NOMO-1 treated with DMSO at 0.1 percent for 48 hours (cell line): Measurements from ENCODE around the gene CHST9.
"Not testable (repeated sequence)": the region's sequence is repeated elsewhere in the genome, so short reads cannot be mapped to it uniquely, and the experiment has no call there.

ENCODE experiments used
- DNase-seq: peaks from one replicate; lab custom pipeline; 2025; ENCODE audit not compliant: unreplicated experiment; lab: John Stamatoyannopoulos, UW

The CHST9 gene

GRCh38 chr18:26941584-26941983 is 243.5 kb downstream of the CHST9 start:
- no peak for DNase-seq

GRCh38 chr18:26940744-26941398 is 244.2 kb downstream of the CHST9 start:
- DNase-seq = no peak

GRCh38 chr18:26931659-26932058 is 253.4 kb downstream of the CHST9 start:
- DNase-seq = no peak

- DNase-seq = no peak
Observed at GRCh38 chr18:26930630-26931029, 254.5 kb downstream of the CHST9 start.

- no peak for DNase-seq
Observed at GRCh38 chr18:26928670-26929313, 256.3 kb downstream of the CHST9 start.

GRCh38 chr18:26927822-26928221 is 257.3 kb downstream of the CHST9 start:
- not testable (repeated sequence) for DNase-seq

- DNase-seq = no peak
Observed at GRCh38 chr18:26926066-26926675, 258.9 kb downstream of the CHST9 start.

- DNase-seq = no peak
Observed at GRCh38 chr18:26925313-26925712, 259.8 kb downstream of the CHST9 start.

- no peak for DNase-seq
Observed at GRCh38 chr18:26922313-26922712, 262.8 kb downstream of the CHST9 start.

- DNase-seq = no peak
Observed at GRCh38 chr18:26920644-26921043, 264.5 kb downstream of the CHST9 start.

GRCh38 chr18:26919627-26920026 is 265.5 kb downstream of the CHST9 start:
- DNase-seq = no peak

GRCh38 chr18:26919201-26919600 is 265.9 kb downstream of the CHST9 start:
- no peak for DNase-seq

GRCh38 chr18:26911840-26912239 is 273.3 kb downstream of the CHST9 start:
- DNase-seq = no peak

- no peak for DNase-seq
Observed at GRCh38 chr18:26909599-26910290, 275.4 kb downstream of the CHST9 start.

- no peak for DNase-seq
Observed at GRCh38 chr18:26908906-26909305, 276.2 kb downstream of the CHST9 start.

GRCh38 chr18:26902291-26902690 is 282.8 kb downstream of the CHST9 start:
- DNase-seq = no peak

- DNase-seq = no peak
Observed at GRCh38 chr18:26901020-26901419, 284.1 kb downstream of the CHST9 start.

- DNase-seq = no peak
Observed at GRCh38 chr18:26894426-26894825, 290.7 kb downstream of the CHST9 start.

- DNase-seq = no peak
Observed at GRCh38 chr18:26893996-26894395, 291.1 kb downstream of the CHST9 start.

GRCh38 chr18:26888259-26888658 is 296.8 kb downstream of the CHST9 start:
- no peak for DNase-seq

- DNase-seq = peak; percentile 75
Observed at GRCh38 chr18:26875040-26875654, 310.0 kb downstream of the CHST9 start.
